GM19025 (cell line): ENCODE measurements around the gene BUD13.
A peak's percentile ranks its signal among the peaks of the same experiment; 100 is the strongest.

ENCODE experiments used
- ATAC-seq: cut with Tn5 transposase; IDR thresholded peaks from one replicate; pipeline ENCODE4 v1.9.1; 2021; ENCODE audit warnings: mild to moderate bottlenecking, low read depth, moderate library complexity; ENCODE audit not compliant: unreplicated experiment

The BUD13 gene

GRCh38 chr11:116792869-116793771 is 20.3 kb upstream of the BUD13 start:
- no peak for ATAC-seq

- ATAC-seq: no peak
Measured at GRCh38 chr11:116792144-116792868, 19.5 kb upstream of the BUD13 start.

- no peak for ATAC-seq
Measured at GRCh38 chr11:116791813-116792143, 19.0 kb upstream of the BUD13 start, which contains the start of gene APOA5. TSS of gene APOA5 (minus strand) at chr11:116791879. CDS start at chr11:116791860, 19 bp downstream.

GRCh38 chr11:116791002-116791812 is 18.4 kb upstream of the BUD13 start:
- no peak for ATAC-seq

- ATAC-seq: no peak
Measured at GRCh38 chr11:116790167-116791001, 17.6 kb upstream of the BUD13 start.

- no peak for ATAC-seq
Measured at GRCh38 chr11:116788975-116789374, 16.2 kb upstream of the BUD13 start.

- ATAC-seq: no peak
Measured at GRCh38 chr11:116788534-116788933, 15.7 kb upstream of the BUD13 start.

GRCh38 chr11:116787786-116788486 is 15.1 kb upstream of the BUD13 start, which contains the start of gene ZPR1:
TSS of gene ZPR1 (minus strand) at chr11:116788023. CDS start at chr11:116787990, 33 bp downstream.
- ATAC-seq: peak; percentile 93

GRCh38 chr11:116787436-116787785 is 14.6 kb upstream of the BUD13 start:
- ATAC-seq: peak; percentile 11

GRCh38 chr11:116786966-116787365 is 14.2 kb upstream of the BUD13 start:
- ATAC-seq: no peak

- ATAC-seq: no peak
Measured at GRCh38 chr11:116786326-116786725, 13.5 kb upstream of the BUD13 start.

- ATAC-seq: no peak
Measured at GRCh38 chr11:116782728-116783127, 9.9 kb upstream of the BUD13 start.

GRCh38 chr11:116778556-116778955 is 5.8 kb upstream of the BUD13 start:
- ATAC-seq: no peak

GRCh38 chr11:116777056-116777455 is 4.3 kb upstream of the BUD13 start:
- no peak for ATAC-seq

GRCh38 chr11:116776522-116776984 is 3.8 kb upstream of the BUD13 start:
- ATAC-seq: no peak

- ATAC-seq: no peak
Measured at GRCh38 chr11:116775975-116776374, 3.2 kb upstream of the BUD13 start.

GRCh38 chr11:116774661-116775060 is 1.9 kb upstream of the BUD13 start:
- no peak for ATAC-seq

GRCh38 chr11:116773203-116774097 is 663 bp upstream of the BUD13 start:
- ATAC-seq: no peak
